IMR-90 (cell line): ENCODE results near the gene RHBDF1.

Experiments
- CTCF ChIP-seq: conservative IDR thresholded peaks from 2 replicates; pipeline ENCODE4 v1.5.1; 2012; ENCODE audit warnings: mild to moderate bottlenecking, low read depth, low read length, improper control_type of control experiment
- MAFK ChIP-seq: IDR thresholded peaks from 2 replicates; pipeline ENCODE4 v1.6.1; 2012; ENCODE audit warnings: low read depth, low read length, improper control_type of control experiment
- POLR2A ChIP-seq: IDR thresholded peaks from 2 replicates; pipeline ENCODE4 v1.6.1; 2012; ENCODE audit warnings: mild to moderate bottlenecking, low read depth, low read length
- RAD21 ChIP-seq: IDR thresholded peaks from 2 replicates; pipeline ENCODE4 v1.6.1; 2012; ENCODE audit warnings: low read length, improper control_type of control experiment
- SMC3 ChIP-seq: fragments of 150-350 bp; IDR thresholded peaks from 2 replicates; pipeline ENCODE4 v1.6.1; 2016; ENCODE audit warnings: low read depth, mild to moderate bottlenecking, antibody characterized with exemption, low read length, moderate library complexity

GRCh38 chr16:118857-119256, 46.4 kb upstream of the RHBDF1 start:
- TF ChIP-seq MAFK (no peak), POLR2A (no peak), CTCF (no peak), RAD21 (no peak), SMC3 (no peak)
